Measurements from ENCODE around the gene SDF4. TPM values are rescaled to one million over a fixed set of nuclear protein-coding genes. Genes with fewer than 3 reads are reported as not detected.
A peak's percentile ranks its signal among the peaks of the same experiment; 100 is the strongest.
"Not testable (repeated sequence)": the region's sequence is repeated elsewhere in the genome, so short reads cannot be mapped to it uniquely, and the experiment has no call there.

The SDF4 gene
- total RNA-seq, 2 experiments from 2014 or later: 108 to 128 TPM

GRCh38 chr1:1259540-1259939 lies 27.7 kb upstream of the SDF4 start:
- H3K36me3 Mint-ChIP-seq (ENCODE audit: low read depth): peaks cover 50% of the 10 kb centered on the region
- H3K4me3 Mint-ChIP-seq: no peak overlapping the region
- no peaks in the 10 kb centered on the region for H3K9me3 Mint-ChIP-seq (ENCODE audit: low read depth)
- no peaks in the 10 kb centered on the region for H3K4me1 Mint-ChIP-seq
- POLR2A ChIA-PET: no interaction called here
- H3K27ac Mint-ChIP-seq: peak overlapping the region; percentile 29
- DNase-seq: no peak
- ATAC-seq: no peak
- H3K27me3 Mint-ChIP-seq: no peaks in the 10 kb centered on the region
- CTCF ChIA-PET: no interaction called here
- intact Hi-C loops (cut with DNase I, micrococcal nuclease): no loop called here

GRCh38 chr1:1259119-1259488 lies 27.3 kb upstream of the SDF4 start:
- ChIA-PET CTCF (no interaction called here), POLR2A (no interaction called here)
- no peaks in the 10 kb centered on the region for H3K9me3 Mint-ChIP-seq (ENCODE audit: low read depth)
- no peak overlapping the region for H3K4me3 Mint-ChIP-seq
- H3K27me3 Mint-ChIP-seq: no peaks in the 10 kb centered on the region
- DNase-seq: no peak
- H3K4me1 Mint-ChIP-seq: no peaks in the 10 kb centered on the region
- peaks cover 46% of the 10 kb centered on the region for H3K36me3 Mint-ChIP-seq (ENCODE audit: low read depth)
- H3K27ac Mint-ChIP-seq: no peak overlapping the region
- ATAC-seq: no peak
- intact Hi-C loops (cut with DNase I, micrococcal nuclease): no loop called here

- H3K27ac Mint-ChIP-seq: no peak overlapping the region
- peaks cover 45% of the 10 kb centered on the region for H3K36me3 Mint-ChIP-seq (ENCODE audit: low read depth)
- no peaks in the 10 kb centered on the region for H3K9me3 Mint-ChIP-seq (ENCODE audit: low read depth)
- ChIA-PET CTCF (no interaction called here), POLR2A (no interaction called here)
- H3K27me3 Mint-ChIP-seq: no peaks in the 10 kb centered on the region
- no peak overlapping the region for H3K4me3 Mint-ChIP-seq
- ATAC-seq (no peak), DNase-seq (no peak)
- no peaks in the 10 kb centered on the region for H3K4me1 Mint-ChIP-seq
- intact Hi-C loops (cut with DNase I, micrococcal nuclease): no loop called here
Observed at GRCh38 chr1:1256956-1257871, 25.4 kb upstream of the SDF4 start.

- ATAC-seq (no peak), DNase-seq (no peak)
- Mint-ChIP-seq H3K4me1 (peaks cover 6% of the 10 kb centered on the region), H3K36me3 (ENCODE audit: low read depth) (peaks cover 36% of the 10 kb centered on the region), H3K9me3 (ENCODE audit: low read depth) (no peaks in the 10 kb centered on the region), H3K27me3 (no peaks in the 10 kb centered on the region), H3K4me3 (no peak overlapping the region), H3K27ac (no peak overlapping the region)
- intact Hi-C loops (cut with DNase I, micrococcal nuclease): no loop called here
- POLR2A ChIA-PET: no interaction called here
- CTCF ChIA-PET: no interaction called here
Observed at GRCh38 chr1:1255611-1256010, 23.8 kb upstream of the SDF4 start.

GRCh38 chr1:1255078-1255477 lies 23.3 kb upstream of the SDF4 start:
- H3K9me3 Mint-ChIP-seq (ENCODE audit: low read depth): no peaks in the 10 kb centered on the region
- no peaks in the 10 kb centered on the region for H3K27me3 Mint-ChIP-seq
- no peak for ATAC-seq
- POLR2A ChIA-PET: no interaction called here
- DNase-seq: no peak
- H3K4me3 Mint-ChIP-seq: no peak overlapping the region
- intact Hi-C loops (cut with DNase I, micrococcal nuclease): no loop called here
- peaks cover 10% of the 10 kb centered on the region for H3K4me1 Mint-ChIP-seq
- no peak overlapping the region for H3K27ac Mint-ChIP-seq
- peaks cover 33% of the 10 kb centered on the region for H3K36me3 Mint-ChIP-seq (ENCODE audit: low read depth)
- CTCF ChIA-PET: no interaction called here

GRCh38 chr1:1254667-1254998 lies 22.8 kb upstream of the SDF4 start:
- ChIA-PET CTCF (no interaction called here), POLR2A (no interaction called here)
- intact Hi-C loops (cut with DNase I, micrococcal nuclease): loop anchor here in 1 of 2 experiments (5.0 kb wide), 1 partner anchor 132 kb away; no protein-coding TSS in a partner anchor
- H3K4me1 Mint-ChIP-seq: peaks cover 14% of the 10 kb centered on the region
- no peak for DNase-seq
- no peaks in the 10 kb centered on the region for H3K9me3 Mint-ChIP-seq (ENCODE audit: low read depth)
- peaks cover 29% of the 10 kb centered on the region for H3K36me3 Mint-ChIP-seq (ENCODE audit: low read depth)
- no peak overlapping the region for H3K4me3 Mint-ChIP-seq
- H3K27me3 Mint-ChIP-seq: no peaks in the 10 kb centered on the region
- ATAC-seq: no peak
- H3K27ac Mint-ChIP-seq: no peak overlapping the region

- CTCF ChIA-PET: no interaction called here
- no peak overlapping the region for H3K27ac Mint-ChIP-seq
- POLR2A ChIA-PET: no interaction called here
- no peaks in the 10 kb centered on the region for H3K27me3 Mint-ChIP-seq
- ATAC-seq (no peak), DNase-seq (no peak)
- peaks cover 15% of the 10 kb centered on the region for H3K4me1 Mint-ChIP-seq
- H3K36me3 Mint-ChIP-seq (ENCODE audit: low read depth): peaks cover 24% of the 10 kb centered on the region
- H3K9me3 Mint-ChIP-seq (ENCODE audit: low read depth): no peaks in the 10 kb centered on the region
- H3K4me3 Mint-ChIP-seq: no peak overlapping the region
- intact Hi-C loops (cut with DNase I, micrococcal nuclease): loop anchor here in 1 of 2 experiments (5.0 kb wide), 1 partner anchor 132 kb away; no protein-coding TSS in a partner anchor
Observed at GRCh38 chr1:1253972-1254666, 22.3 kb upstream of the SDF4 start.

- ChIA-PET CTCF (interaction anchor here (2.6 kb wide), 1 partner anchor 131 kb away, joined by 11 read pairs; no protein-coding TSS in a partner anchor), POLR2A (no interaction called here)
- Mint-ChIP-seq H3K9me3 (ENCODE audit: low read depth) (no peaks in the 10 kb centered on the region), H3K4me3 (no peak overlapping the region), H3K36me3 (ENCODE audit: low read depth) (peaks cover 22% of the 10 kb centered on the region), H3K27me3 (no peaks in the 10 kb centered on the region), H3K4me1 (peaks cover 15% of the 10 kb centered on the region), H3K27ac (no peak overlapping the region)
- ATAC-seq (no peak), DNase-seq (no peak)
- intact Hi-C loops (cut with DNase I, micrococcal nuclease): loop anchor here in 1 of 2 experiments (5.0 kb wide), 1 partner anchor 131 kb away; no protein-coding TSS in a partner anchor
Observed at GRCh38 chr1:1253314-1253713, 21.5 kb upstream of the SDF4 start.

GRCh38 chr1:1250786-1251284 lies 19.0 kb upstream of the SDF4 start:
- POLR2A ChIA-PET: no interaction called here
- Mint-ChIP-seq H3K9me3 (ENCODE audit: low read depth) (no peaks in the 10 kb centered on the region), H3K27me3 (peaks cover 4% of the 10 kb centered on the region), H3K36me3 (ENCODE audit: low read depth) (peaks cover 14% of the 10 kb centered on the region), H3K27ac (peak overlapping the region; percentile 72), H3K4me1 (peaks cover 15% of the 10 kb centered on the region), H3K4me3 (no peak overlapping the region)
- DNase-seq (no peak), ATAC-seq (peak; percentile 59)
- CTCF ChIA-PET: interaction anchor here (0.6 to 1.7 kb wide), 10 partner anchors 10 to 266 kb away, joined by 3 to 8 read pairs (median 4); no protein-coding TSS in a partner anchor
- intact Hi-C loops (cut with DNase I, micrococcal nuclease): loop anchor here (1.0 to 5.0 kb wide), 3 partner anchors 129 to 218 kb away; no protein-coding TSS in a partner anchor

- CTCF ChIA-PET; H3K4me3 Mint-ChIP-seq; H3K9me3 Mint-ChIP-seq (ENCODE audit: low read depth); ATAC-seq; H3K36me3 Mint-ChIP-seq (ENCODE audit: low read depth); H3K27ac Mint-ChIP-seq; intact Hi-C loops (cut with DNase I, micrococcal nuclease); DNase-seq; POLR2A ChIA-PET; H3K27me3 Mint-ChIP-seq: not testable (repeated sequence)
- peaks cover 15% of the 10 kb centered on the region for H3K4me1 Mint-ChIP-seq
Observed at GRCh38 chr1:1248009-1248913, 16.5 kb upstream of the SDF4 start.

- Mint-ChIP-seq H3K27me3 (peaks cover 4% of the 10 kb centered on the region), H3K4me3 (no peak overlapping the region), H3K27ac (no peak overlapping the region), H3K9me3 (ENCODE audit: low read depth) (no peaks in the 10 kb centered on the region), H3K4me1 (peaks cover 15% of the 10 kb centered on the region), H3K36me3 (ENCODE audit: low read depth) (no peaks in the 10 kb centered on the region)
- intact Hi-C loops (cut with DNase I, micrococcal nuclease): no loop called here
- DNase-seq (no peak), ATAC-seq (no peak)
- ChIA-PET CTCF (no interaction called here), POLR2A (no interaction called here)
Observed at GRCh38 chr1:1247341-1247913, 15.6 kb upstream of the SDF4 start.
